Raji (cell line): ENCODE measurements around the gene HDAC1.

Source experiments
- POLR2A ChIP-seq: IDR thresholded peaks from 2 replicates; pipeline ENCODE4 v1.6.1; 2011; ENCODE audit warnings: low read depth, low read length, control low read depth; ENCODE audit not compliant: insufficient read depth

HDAC1 gene

DNA sequence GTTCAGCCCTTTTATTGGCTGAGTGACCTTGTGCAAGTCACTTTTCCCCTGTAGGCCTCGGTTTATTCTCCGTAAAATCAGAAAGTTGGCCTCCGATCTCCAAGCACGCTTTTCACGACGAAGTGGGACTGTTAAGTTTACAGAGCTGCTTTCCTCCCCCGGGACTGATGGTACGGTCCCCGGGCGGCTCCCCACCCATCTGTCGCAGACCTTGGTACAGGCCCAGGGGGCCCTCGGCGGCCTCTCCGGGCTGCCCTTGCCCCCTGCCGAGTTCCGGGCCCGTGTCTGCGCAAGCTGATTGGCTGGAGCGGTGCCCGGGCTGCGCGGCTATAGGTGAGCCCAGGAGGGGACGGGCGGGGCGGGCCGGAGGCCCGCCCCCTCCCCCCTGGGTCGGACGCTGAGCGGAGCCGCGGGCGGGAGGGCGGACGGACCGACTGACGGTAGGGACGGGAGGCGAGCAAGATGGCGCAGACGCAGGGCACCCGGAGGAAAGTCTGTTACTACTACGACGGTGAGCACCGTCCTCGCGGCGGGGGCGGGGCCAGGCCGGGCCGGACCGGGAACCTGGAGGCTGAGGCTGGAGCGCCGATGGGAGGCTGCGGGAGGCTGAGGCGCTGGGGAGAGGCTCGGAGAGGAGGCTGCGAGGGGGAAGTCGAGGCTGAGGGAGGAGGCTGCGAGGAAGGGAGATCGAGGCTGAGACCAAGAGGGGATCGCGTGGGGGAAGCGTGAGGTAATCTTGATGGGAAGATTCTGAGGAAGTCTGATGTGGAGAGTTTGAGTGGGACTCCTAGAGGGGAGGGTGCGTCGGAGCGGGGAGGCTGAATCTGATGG is at the start of gene HDAC1:
TSS of gene HDAC1 (plus strand) at position 376 of the 831 bp plus-strand sequence. CDS start at position 463, 87 bp downstream.
- peak; percentile 86 for TF ChIP-seq POLR2A

- TF ChIP-seq POLR2A, result no peak
Measured at GRCh38 chr1:32242341-32242851, 49.5 kb upstream of the HDAC1 start.

- no peak for TF ChIP-seq POLR2A
Measured at GRCh38 chr1:32246888-32247273, 45.0 kb upstream of the HDAC1 start, which contains the start of gene FAM167B. Gene FAM167B, plus strand, starts transcription at chr1:32247222. Its CDS starts 200 bp downstream, at chr1:32247422.

GRCh38 chr1:32247452-32247851 is 44.4 kb upstream of the HDAC1 start:
- no peak for TF ChIP-seq POLR2A

- peak; percentile 30; the same call in 1 of the 2 replicates for TF ChIP-seq POLR2A
Measured at GRCh38 chr1:32247983-32248889, 43.6 kb upstream of the HDAC1 start.

GRCh38 chr1:32249831-32250525 is 41.9 kb upstream of the HDAC1 start:
- peak; percentile 57 for TF ChIP-seq POLR2A

GRCh38 chr1:32250893-32251716 is 40.8 kb upstream of the HDAC1 start, which contains the start of gene LCK:
Gene LCK, plus strand, starts transcription at chr1:32251265. Its CDS starts 23,065 bp downstream, at chr1:32274330.
- TF ChIP-seq POLR2A, result peak; percentile 69

DNA sequence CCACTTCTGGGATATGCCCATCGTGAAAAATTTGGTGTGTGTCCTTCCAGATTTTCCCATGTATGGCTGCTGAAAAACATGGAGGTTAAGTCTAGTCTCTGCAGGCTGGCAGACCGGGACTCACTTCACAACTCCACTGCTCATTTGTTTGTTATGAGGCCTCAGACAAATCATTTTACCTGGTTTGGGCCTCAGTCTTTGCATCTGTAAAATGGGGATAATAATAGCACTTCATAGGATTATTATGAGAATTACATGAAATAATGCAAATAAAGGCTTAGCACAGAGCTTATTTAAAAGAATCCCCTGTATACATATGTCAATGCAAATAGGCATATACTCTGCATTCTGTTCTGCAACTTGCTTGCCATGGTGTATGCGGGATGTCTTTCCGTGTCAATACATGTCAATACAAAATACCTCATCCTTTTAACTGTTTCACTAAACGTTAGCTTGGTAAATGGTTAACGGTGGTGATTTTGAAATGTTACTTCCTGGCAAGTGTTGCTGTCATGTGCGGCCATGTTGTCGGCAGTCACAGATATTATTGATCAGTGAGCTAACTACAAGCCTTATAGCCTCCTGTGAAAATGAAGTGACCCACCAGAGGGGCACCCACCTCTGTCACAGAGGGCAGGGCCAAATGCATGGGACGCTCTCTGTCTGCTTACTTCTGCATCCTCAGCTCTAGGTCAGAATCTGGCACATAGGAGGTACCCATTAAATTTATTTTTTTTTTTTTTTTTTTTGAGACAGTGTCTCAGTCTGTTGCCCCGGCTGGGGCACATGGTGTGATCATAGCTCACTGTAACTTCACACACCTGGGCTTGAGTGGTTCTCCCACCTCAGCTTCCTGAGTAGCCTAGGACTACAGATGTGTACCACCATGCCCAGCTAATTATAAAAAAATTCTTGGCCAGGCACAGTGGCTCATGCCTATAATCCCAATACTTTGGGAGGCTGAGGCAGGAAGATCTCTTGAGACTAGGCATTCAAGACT is 36.5 kb upstream of the HDAC1 start:
- no peak for TF ChIP-seq POLR2A

GRCh38 chr1:32256473-32257226 is 35.2 kb upstream of the HDAC1 start:
- no peak for TF ChIP-seq POLR2A

DNA sequence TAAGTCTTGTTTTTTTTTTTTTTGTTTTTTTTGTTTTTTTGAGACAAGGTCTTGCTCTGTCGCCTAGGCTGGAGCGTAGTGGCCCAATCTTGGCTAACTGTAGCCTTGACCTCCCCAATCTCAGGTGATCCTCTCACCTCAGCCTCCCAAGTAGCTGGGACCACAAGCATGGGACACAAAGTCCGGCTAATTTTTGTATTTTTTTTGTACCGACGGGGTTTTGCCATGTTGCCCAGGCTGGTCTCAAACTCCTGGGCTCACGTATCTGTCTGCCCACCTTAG is 34.7 kb upstream of the HDAC1 start:
- no peak for TF ChIP-seq POLR2A

- TF ChIP-seq POLR2A, result no peak
Measured at GRCh38 chr1:32263744-32264143, 28.1 kb upstream of the HDAC1 start.

DNA sequence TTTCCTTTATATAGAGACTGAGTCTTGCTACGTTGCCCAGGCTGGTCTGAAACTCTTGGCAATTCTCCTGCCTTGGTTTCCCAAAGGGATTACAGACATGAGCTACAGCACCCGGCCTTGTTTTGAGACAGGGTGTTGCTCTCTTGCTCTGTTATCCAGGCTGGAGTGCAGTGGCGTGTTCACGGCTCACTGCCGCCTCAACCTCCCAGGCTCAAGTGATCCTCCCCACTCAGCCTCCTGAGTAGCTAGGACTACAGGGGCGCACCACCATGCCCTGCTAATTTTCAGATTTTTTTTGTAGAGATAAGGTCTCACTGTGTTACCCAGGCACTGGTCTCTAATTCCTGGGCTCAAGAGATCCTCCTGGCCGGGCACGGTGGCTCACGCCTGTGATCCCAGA is 26.0 kb upstream of the HDAC1 start:
- TF ChIP-seq POLR2A, result no peak
